Hepatocyte (in vitro differentiated cells): ENCODE results near the gene MYLK3.

Experiments
- EZH2 ChIP-seq: fragments of 200-600 bp; sonication (generic); IDR thresholded peaks from 2 replicates; pipeline ENCODE4 v1.6.1; 2016; ENCODE audit warnings: antibody characterized with exemption, mild to moderate bottlenecking, borderline replicate concordance
- EZH2phosphoT487 ChIP-seq: fragments of 200-600 bp; sonication (generic); IDR thresholded peaks from one replicate; pipeline ENCODE4 v1.6.1; 2018; ENCODE audit warnings: antibody characterized with exemption, mild to moderate bottlenecking, low read depth, moderate library complexity; ENCODE audit not compliant: unreplicated experiment, severe bottlenecking
- TF ChIP-seq, protein P1 (sequence below): fragments of 200-600 bp; sonication (generic); IDR thresholded peaks from 2 replicates; pipeline ENCODE4 v1.5.1; 2016; ENCODE audit warnings: antibody characterized with exemption, mild to moderate bottlenecking; ENCODE audit not compliant: poor library complexity

DNA sequence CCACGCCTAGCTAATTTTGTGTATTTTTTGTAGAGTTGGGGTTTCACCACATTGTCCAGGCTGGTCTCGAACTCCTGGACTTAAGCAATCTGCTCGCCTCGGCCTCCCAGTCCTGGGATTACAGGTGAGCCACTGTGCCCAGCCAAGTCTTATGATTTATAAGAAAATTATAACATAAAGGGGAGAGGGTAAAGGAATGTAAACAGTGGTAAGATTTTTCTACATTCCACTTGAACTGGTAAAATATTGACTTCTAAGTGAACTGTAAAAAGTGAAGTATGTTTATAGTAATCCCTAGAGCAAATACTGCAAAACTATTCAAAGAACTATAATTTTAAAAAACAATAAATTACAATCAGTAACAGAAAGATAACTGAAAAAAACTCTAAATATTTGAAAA lies 49.4 kb upstream of the MYLK3 start:
- TF ChIP-seq, protein P1, sequence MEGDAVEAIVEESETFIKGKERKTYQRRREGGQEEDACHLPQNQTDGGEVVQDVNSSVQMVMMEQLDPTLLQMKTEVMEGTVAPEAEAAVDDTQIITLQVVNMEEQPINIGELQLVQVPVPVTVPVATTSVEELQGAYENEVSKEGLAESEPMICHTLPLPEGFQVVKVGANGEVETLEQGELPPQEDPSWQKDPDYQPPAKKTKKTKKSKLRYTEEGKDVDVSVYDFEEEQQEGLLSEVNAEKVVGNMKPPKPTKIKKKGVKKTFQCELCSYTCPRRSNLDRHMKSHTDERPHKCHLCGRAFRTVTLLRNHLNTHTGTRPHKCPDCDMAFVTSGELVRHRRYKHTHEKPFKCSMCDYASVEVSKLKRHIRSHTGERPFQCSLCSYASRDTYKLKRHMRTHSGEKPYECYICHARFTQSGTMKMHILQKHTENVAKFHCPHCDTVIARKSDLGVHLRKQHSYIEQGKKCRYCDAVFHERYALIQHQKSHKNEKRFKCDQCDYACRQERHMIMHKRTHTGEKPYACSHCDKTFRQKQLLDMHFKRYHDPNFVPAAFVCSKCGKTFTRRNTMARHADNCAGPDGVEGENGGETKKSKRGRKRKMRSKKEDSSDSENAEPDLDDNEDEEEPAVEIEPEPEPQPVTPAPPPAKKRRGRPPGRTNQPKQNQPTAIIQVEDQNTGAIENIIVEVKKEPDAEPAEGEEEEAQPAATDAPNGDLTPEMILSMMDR: no peak
- TF ChIP-seq EZH2phosphoT487 (no peak), EZH2 (no peak)
